Erythroblast (primary cell): ENCODE data around the gene AHRR.

Experiments
- GATA1 ChIP-seq: IDR thresholded peaks from 2 replicates; pipeline ENCODE4 v1.6.1; 2011; ENCODE audit warnings: low read depth, mild to moderate bottlenecking, control low read depth, low read length, moderate library complexity
- POLR2A ChIP-seq: IDR thresholded peaks from 2 replicates; pipeline ENCODE4 v1.6.1; 2011; ENCODE audit warnings: mild to moderate bottlenecking, low read length

GRCh38 chr5:448766-449090 is 127.2 kb downstream of the AHRR start:
- TF ChIP-seq POLR2A = no peak
- no peak for TF ChIP-seq GATA1
